ENCODE data around the gene ATG9A.
A peak's percentile ranks its signal among the peaks of the same experiment; 100 is the strongest.

ATG9A gene

GRCh38 chr2:219249203-219249980 is 20.0 kb upstream of the ATG9A start:
- Histone ChIP-seq H3K9ac (ENCODE audit: low read length) (peak overlapping the region; percentile 52), H3K27me3 (ENCODE audit: control insufficient read depth, insufficient read depth, low read length) (no peaks in the 10 kb centered on the region), H3K27ac (ENCODE audit: low read depth, low read length) (peak overlapping the region; percentile 84), H3K4me1 (ENCODE audit: control insufficient read depth, insufficient read depth, low read length) (peaks cover 33% of the 10 kb centered on the region), H3K4me3 (ENCODE audit: low read length) (peak overlapping the region; percentile 44), H3K36me3 (ENCODE audit: control insufficient read depth, insufficient read depth, low read length) (peaks cover 12% of the 10 kb centered on the region)

GRCh38 chr2:219248845-219249202 is 19.4 kb upstream of the ATG9A start:
- peak overlapping the region; percentile 44 for H3K4me3 ChIP-seq (ENCODE audit: low read length)
- H3K9ac ChIP-seq (ENCODE audit: low read length) = peak overlapping the region; percentile 52
- peaks cover 33% of the 10 kb centered on the region for H3K4me1 ChIP-seq (ENCODE audit: control insufficient read depth, insufficient read depth, low read length)
- peaks cover 12% of the 10 kb centered on the region for H3K36me3 ChIP-seq (ENCODE audit: control insufficient read depth, insufficient read depth, low read length)
- H3K27me3 ChIP-seq (ENCODE audit: control insufficient read depth, insufficient read depth, low read length) = no peaks in the 10 kb centered on the region
- H3K27ac ChIP-seq (ENCODE audit: low read depth, low read length) = peak overlapping the region; percentile 84

GRCh38 chr2:219247678-219248642 is 18.5 kb upstream of the ATG9A start:
- H3K27me3 ChIP-seq (ENCODE audit: control insufficient read depth, insufficient read depth, low read length) = no peaks in the 10 kb centered on the region
- H3K4me3 ChIP-seq (ENCODE audit: low read length) = peak overlapping the region; percentile 16
- no peak overlapping the region for H3K9ac ChIP-seq (ENCODE audit: low read length)
- H3K36me3 ChIP-seq (ENCODE audit: control insufficient read depth, insufficient read depth, low read length) = peaks cover 12% of the 10 kb centered on the region
- H3K27ac ChIP-seq (ENCODE audit: low read depth, low read length) = no peak overlapping the region
- H3K4me1 ChIP-seq (ENCODE audit: control insufficient read depth, insufficient read depth, low read length) = peaks cover 33% of the 10 kb centered on the region

GRCh38 chr2:219246559-219246958 is 17.1 kb upstream of the ATG9A start:
- no peak overlapping the region for H3K4me3 ChIP-seq (ENCODE audit: low read length)
- no peaks in the 10 kb centered on the region for H3K27me3 ChIP-seq (ENCODE audit: control insufficient read depth, insufficient read depth, low read length)
- H3K9ac ChIP-seq (ENCODE audit: low read length) = no peak overlapping the region
- H3K36me3 ChIP-seq (ENCODE audit: control insufficient read depth, insufficient read depth, low read length) = peaks cover 12% of the 10 kb centered on the region
- peaks cover 28% of the 10 kb centered on the region for H3K4me1 ChIP-seq (ENCODE audit: control insufficient read depth, insufficient read depth, low read length)
- no peak overlapping the region for H3K27ac ChIP-seq (ENCODE audit: low read depth, low read length)

GRCh38 chr2:219245899-219246230 is 16.4 kb upstream of the ATG9A start:
- Histone ChIP-seq H3K4me3 (ENCODE audit: low read length) (peak overlapping the region; percentile 85), H3K36me3 (ENCODE audit: control insufficient read depth, insufficient read depth, low read length) (peaks cover 6% of the 10 kb centered on the region), H3K4me1 (ENCODE audit: control insufficient read depth, insufficient read depth, low read length) (peaks cover 28% of the 10 kb centered on the region), H3K9ac (ENCODE audit: low read length) (peak overlapping the region; percentile 92), H3K27ac (ENCODE audit: low read depth, low read length) (peak overlapping the region; percentile 94), H3K27me3 (ENCODE audit: control insufficient read depth, insufficient read depth, low read length) (no peaks in the 10 kb centered on the region)

- Histone ChIP-seq H3K4me1 (ENCODE audit: control insufficient read depth, insufficient read depth, low read length) (peaks cover 24% of the 10 kb centered on the region), H3K9ac (ENCODE audit: low read length) (peak within 1 kb of the TSS; percentile 92), H3K36me3 (ENCODE audit: control insufficient read depth, insufficient read depth, low read length) (peaks cover 3% of the 10 kb centered on the region), H3K27ac (ENCODE audit: low read depth, low read length) (peak within 1 kb of the TSS; percentile 94), H3K27me3 (ENCODE audit: control insufficient read depth, insufficient read depth, low read length) (no peaks in the 10 kb centered on the region), H3K4me3 (ENCODE audit: low read length) (peak within 1 kb of the TSS; percentile 85)
These were observed 15.9 kb upstream of the ATG9A start, which contains the start of the genes GLB1L and STK16 for GRCh38 chr2:219245148-219245898. Gene GLB1L, minus strand, starts transcription at chr2:219245444. Its CDS starts 1,871 bp downstream, at chr2:219243573. Gene STK16, plus strand, starts transcription at chr2:219245479. Its CDS starts 521 bp downstream, at chr2:219246000.

- Histone ChIP-seq H3K4me3 (ENCODE audit: low read length) (peak overlapping the region; percentile 85), H3K27ac (ENCODE audit: low read depth, low read length) (peak overlapping the region; percentile 94), H3K27me3 (ENCODE audit: control insufficient read depth, insufficient read depth, low read length) (no peaks in the 10 kb centered on the region), H3K9ac (ENCODE audit: low read length) (peak overlapping the region; percentile 68), H3K36me3 (ENCODE audit: control insufficient read depth, insufficient read depth, low read length) (no peaks in the 10 kb centered on the region), H3K4me1 (ENCODE audit: control insufficient read depth, insufficient read depth, low read length) (peaks cover 19% of the 10 kb centered on the region)
These were observed 15.3 kb upstream of the ATG9A start for GRCh38 chr2:219244789-219245147.

- H3K27ac ChIP-seq (ENCODE audit: low read depth, low read length) = peak overlapping the region; percentile 3
- no peak overlapping the region for H3K9ac ChIP-seq (ENCODE audit: low read length)
- H3K36me3 ChIP-seq (ENCODE audit: control insufficient read depth, insufficient read depth, low read length) = peaks cover under 1% of the 10 kb centered on the region
- peaks cover 10% of the 10 kb centered on the region for H3K4me1 ChIP-seq (ENCODE audit: control insufficient read depth, insufficient read depth, low read length)
- H3K4me3 ChIP-seq (ENCODE audit: low read length) = peak overlapping the region; percentile 57
- no peaks in the 10 kb centered on the region for H3K27me3 ChIP-seq (ENCODE audit: control insufficient read depth, insufficient read depth, low read length)
These were observed 13.9 kb upstream of the ATG9A start for GRCh38 chr2:219243291-219243761.

GRCh38 chr2:219234331-219234730 is 4.9 kb upstream of the ATG9A start:
- Histone ChIP-seq H3K36me3 (ENCODE audit: control insufficient read depth, insufficient read depth, low read length) (peaks cover 52% of the 10 kb centered on the region), H3K4me1 (ENCODE audit: control insufficient read depth, insufficient read depth, low read length) (peaks cover 6% of the 10 kb centered on the region), H3K27me3 (ENCODE audit: control insufficient read depth, insufficient read depth, low read length) (no peaks in the 10 kb centered on the region), H3K4me3 (ENCODE audit: low read length) (no peak overlapping the region), H3K9ac (ENCODE audit: low read length) (no peak overlapping the region), H3K27ac (ENCODE audit: low read depth, low read length) (no peak overlapping the region)

- peak overlapping the region; percentile 94 for H3K27ac ChIP-seq (ENCODE audit: low read depth, low read length)
- peak overlapping the region; percentile 91 for H3K9ac ChIP-seq (ENCODE audit: low read length)
- no peaks in the 10 kb centered on the region for H3K27me3 ChIP-seq (ENCODE audit: control insufficient read depth, insufficient read depth, low read length)
- peak overlapping the region; percentile 96 for H3K4me3 ChIP-seq (ENCODE audit: low read length)
- peaks cover 16% of the 10 kb centered on the region for H3K4me1 ChIP-seq (ENCODE audit: control insufficient read depth, insufficient read depth, low read length)
- H3K36me3 ChIP-seq (ENCODE audit: control insufficient read depth, insufficient read depth, low read length) = peaks cover 33% of the 10 kb centered on the region
These were observed 664 bp upstream of the ATG9A start for GRCh38 chr2:219230059-219230540.

GRCh38 chr2:219228911-219229304 is 528 bp downstream of the ATG9A start:
- peak overlapping the region; percentile 98 for H3K9ac ChIP-seq (ENCODE audit: low read length)
- H3K4me1 ChIP-seq (ENCODE audit: control insufficient read depth, insufficient read depth, low read length) = peaks cover 16% of the 10 kb centered on the region
- no peaks in the 10 kb centered on the region for H3K27me3 ChIP-seq (ENCODE audit: control insufficient read depth, insufficient read depth, low read length)
- peaks cover 36% of the 10 kb centered on the region for H3K36me3 ChIP-seq (ENCODE audit: control insufficient read depth, insufficient read depth, low read length)
- peak overlapping the region; percentile 90 for H3K4me3 ChIP-seq (ENCODE audit: low read length)
- H3K27ac ChIP-seq (ENCODE audit: low read depth, low read length) = peak overlapping the region; percentile 94
